Gastroesophageal sphincter (tissue), 3 donors: ENCODE results near the gene BLOC1S5.

Source experiments
- POLR2AphosphoS5 ChIP-seq: sonication (generic); formaldehyde crosslinking; IDR thresholded peaks from one replicate; pipeline ENCODE4 v1.6.1; 2017; ENCODE audit warnings: antibody characterized with exemption
- TF ChIP-seq, protein P1 (sequence below), 4 experiments: fragments of 200-600 bp in 2 of 4; fragments of 450-650 bp in 2 of 4; sonication (generic) in 1 of 4; IDR thresholded peaks; one replicate each; pipeline ENCODE4 v1.5.1; 2017 to 2019; ENCODE audit warnings: antibody characterized with exemption in 4 of 4, mild to moderate bottlenecking in 2 of 4, moderate library complexity in 2 of 4

DNA sequence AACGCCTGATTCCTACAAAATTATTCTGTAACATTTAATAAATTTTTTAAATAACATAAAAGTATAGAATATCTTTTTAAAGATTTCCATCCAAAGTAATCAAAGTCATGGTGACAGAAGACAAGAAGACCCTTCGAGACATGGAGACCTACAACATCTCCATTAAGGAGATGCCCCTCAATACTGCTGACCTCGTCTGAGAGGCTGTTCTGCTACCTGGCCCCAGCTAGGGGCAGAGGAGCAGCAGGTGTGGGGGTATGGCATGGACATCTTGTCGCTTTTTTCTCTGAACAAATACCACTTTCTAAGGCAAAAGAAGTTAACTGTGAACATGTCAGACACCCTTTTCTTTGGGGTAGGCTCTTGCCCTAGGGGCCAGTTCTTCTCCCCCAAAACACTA is 44.1 kb downstream of the BLOC1S5 start:
- TF ChIP-seq, protein P1, sequence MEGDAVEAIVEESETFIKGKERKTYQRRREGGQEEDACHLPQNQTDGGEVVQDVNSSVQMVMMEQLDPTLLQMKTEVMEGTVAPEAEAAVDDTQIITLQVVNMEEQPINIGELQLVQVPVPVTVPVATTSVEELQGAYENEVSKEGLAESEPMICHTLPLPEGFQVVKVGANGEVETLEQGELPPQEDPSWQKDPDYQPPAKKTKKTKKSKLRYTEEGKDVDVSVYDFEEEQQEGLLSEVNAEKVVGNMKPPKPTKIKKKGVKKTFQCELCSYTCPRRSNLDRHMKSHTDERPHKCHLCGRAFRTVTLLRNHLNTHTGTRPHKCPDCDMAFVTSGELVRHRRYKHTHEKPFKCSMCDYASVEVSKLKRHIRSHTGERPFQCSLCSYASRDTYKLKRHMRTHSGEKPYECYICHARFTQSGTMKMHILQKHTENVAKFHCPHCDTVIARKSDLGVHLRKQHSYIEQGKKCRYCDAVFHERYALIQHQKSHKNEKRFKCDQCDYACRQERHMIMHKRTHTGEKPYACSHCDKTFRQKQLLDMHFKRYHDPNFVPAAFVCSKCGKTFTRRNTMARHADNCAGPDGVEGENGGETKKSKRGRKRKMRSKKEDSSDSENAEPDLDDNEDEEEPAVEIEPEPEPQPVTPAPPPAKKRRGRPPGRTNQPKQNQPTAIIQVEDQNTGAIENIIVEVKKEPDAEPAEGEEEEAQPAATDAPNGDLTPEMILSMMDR (IDR thresholded peaks at IDR 0.05): no peak
- no peak for TF ChIP-seq POLR2AphosphoS5
